HG03571 (cell line): Measurements from ENCODE around the gene JMJD6.
A peak's percentile ranks its signal among the peaks of the same experiment; 100 is the strongest.
"Not testable (repeated sequence)": the region's sequence is repeated elsewhere in the genome, so short reads cannot be mapped to it uniquely, and the experiment has no call there.

Source experiments
- ATAC-seq: cut with Tn5 transposase; IDR thresholded peaks from one replicate; pipeline ENCODE4 v1.9.1; 2021; ENCODE audit not compliant: unreplicated experiment

JMJD6 gene

GRCh38 chr17:76726231-76726775 is at the start of gene JMJD6:
Gene JMJD6 (minus strand): TSS chr17:76726606. CDS start chr17:76726475, 131 bp downstream.
- peak; percentile 53 for ATAC-seq

- no peak for ATAC-seq
These were observed 48.7 kb upstream of the JMJD6 start for GRCh38 chr17:76775021-76775600.

- no peak for ATAC-seq
These were observed 46.6 kb upstream of the JMJD6 start for GRCh38 chr17:76772842-76773525.

GRCh38 chr17:76758570-76758969 is 32.2 kb upstream of the JMJD6 start:
- no peak for ATAC-seq

- no peak for ATAC-seq
These were observed 30.9 kb upstream of the JMJD6 start for GRCh38 chr17:76757256-76757655.

GRCh38 chr17:76755285-76755684 is 28.9 kb upstream of the JMJD6 start:
- ATAC-seq: no peak

- no peak for ATAC-seq
These were observed 26.9 kb upstream of the JMJD6 start for GRCh38 chr17:76753061-76753961.

- ATAC-seq: no peak
These were observed 25.6 kb upstream of the JMJD6 start for GRCh38 chr17:76752006-76752405.

GRCh38 chr17:76751416-76751993 is 25.1 kb upstream of the JMJD6 start:
- no peak for ATAC-seq

- no peak for ATAC-seq
These were observed 22.3 kb upstream of the JMJD6 start for GRCh38 chr17:76748657-76749056.

- ATAC-seq: no peak
These were observed 21.4 kb upstream of the JMJD6 start for GRCh38 chr17:76747716-76748363.

- not testable (repeated sequence) for ATAC-seq
These were observed 19.4 kb upstream of the JMJD6 start for GRCh38 chr17:76745785-76746184.

- no peak for ATAC-seq
These were observed 18.3 kb upstream of the JMJD6 start for GRCh38 chr17:76744747-76745146.

- ATAC-seq: no peak
These were observed 16.6 kb upstream of the JMJD6 start for GRCh38 chr17:76742958-76743357.

GRCh38 chr17:76740329-76741118 is 14.1 kb upstream of the JMJD6 start:
- no peak for ATAC-seq

- not testable (repeated sequence) for ATAC-seq
These were observed 13.2 kb upstream of the JMJD6 start for GRCh38 chr17:76739568-76740115.

GRCh38 chr17:76738468-76738850 is 12.1 kb upstream of the JMJD6 start:
- no peak for ATAC-seq

- peak; percentile 46 for ATAC-seq
These were observed 11.5 kb upstream of the JMJD6 start, which contains the start of gene MFSD11 for GRCh38 chr17:76737676-76738467. Gene MFSD11 (plus strand): TSS chr17:76738119. CDS start chr17:76738353, 234 bp downstream.
